GM18507 (cell line): ENCODE data around the gene CLK4.
"Not testable (repeated sequence)": the region's sequence is repeated elsewhere in the genome, so short reads cannot be mapped to it uniquely, and the experiment has no call there.

Source experiments
- DNase-seq: peaks from one replicate; pipeline ENCODE4 v3.0.0; 2011; ENCODE audit warnings: low read depth; ENCODE audit not compliant: insufficient read length; ENCODE audit errors: extremely low spot score
- FAIRE-seq: peaks from 2 replicates; lab custom pipeline; 2011; peaks lifted over from hg19 to GRCh38; lab: Jason Lieb, UNC

Gene CLK4

GRCh38 chr5:178589180-178590140, 37.4 kb downstream of the CLK4 start:
- FAIRE-seq (no peak), DNase-seq (no peak)

- DNase-seq (no peak), FAIRE-seq (no peak)
These were observed 38.1 kb downstream of the CLK4 start for GRCh38 chr5:178588769-178589168.

- FAIRE-seq = no peak
- no peak for DNase-seq
These were observed 38.9 kb downstream of the CLK4 start for GRCh38 chr5:178587763-178588611.

- FAIRE-seq (no peak), DNase-seq (no peak)
These were observed 40.5 kb downstream of the CLK4 start for GRCh38 chr5:178586396-178586795.

GRCh38 chr5:178585421-178585820, 41.4 kb downstream of the CLK4 start:
- not testable (repeated sequence) for DNase-seq, FAIRE-seq

- FAIRE-seq (no peak), DNase-seq (no peak)
These were observed 43.6 kb downstream of the CLK4 start for GRCh38 chr5:178583279-178583678.

- no peak for FAIRE-seq
- no peak for DNase-seq
These were observed 44.6 kb downstream of the CLK4 start for GRCh38 chr5:178582291-178582690.

GRCh38 chr5:178581621-178582020, 45.2 kb downstream of the CLK4 start:
- FAIRE-seq (no peak), DNase-seq (no peak)

- DNase-seq (no peak), FAIRE-seq (no peak)
These were observed 46.4 kb downstream of the CLK4 start for GRCh38 chr5:178580271-178580955.

GRCh38 chr5:178577944-178578343, 48.9 kb downstream of the CLK4 start:
- FAIRE-seq (no peak), DNase-seq (no peak)

GRCh38 chr5:178577376-178577839, 49.4 kb downstream of the CLK4 start:
- FAIRE-seq (no peak), DNase-seq (no peak)

- FAIRE-seq = no peak
- no peak for DNase-seq
These were observed 50.1 kb downstream of the CLK4 start for GRCh38 chr5:178576591-178577351.

GRCh38 chr5:178573216-178573615, 53.6 kb downstream of the CLK4 start:
- no peak for DNase-seq
- no peak for FAIRE-seq

- no peak for DNase-seq
- no peak for FAIRE-seq
These were observed 54.2 kb downstream of the CLK4 start for GRCh38 chr5:178572617-178573016.

- FAIRE-seq (no peak), DNase-seq (no peak)
These were observed 57.4 kb downstream of the CLK4 start for GRCh38 chr5:178569485-178569884.

GRCh38 chr5:178564811-178565550, 61.9 kb downstream of the CLK4 start:
- FAIRE-seq = no peak
- no peak for DNase-seq

- DNase-seq (no peak), FAIRE-seq (no peak)
These were observed 62.5 kb downstream of the CLK4 start for GRCh38 chr5:178564397-178564796.

- FAIRE-seq (no peak), DNase-seq (no peak)
These were observed 63.2 kb downstream of the CLK4 start for GRCh38 chr5:178563621-178564020.
